HG03066 (cell line): Measurements from ENCODE around the gene LSG1.

Experiments
- ATAC-seq: cut with Tn5 transposase; IDR thresholded peaks from one replicate; pipeline ENCODE4 v1.9.1; 2021; ENCODE audit warnings: low read depth; ENCODE audit not compliant: unreplicated experiment

Gene LSG1

GRCh38 chr3:194687638-194688199 lies 15.7 kb upstream of the LSG1 start:
- ATAC-seq: no peak

- no peak for ATAC-seq
These were observed 15.0 kb upstream of the LSG1 start for GRCh38 chr3:194686816-194687637.

GRCh38 chr3:194686414-194686815 lies 14.4 kb upstream of the LSG1 start:
- ATAC-seq: no peak

- peak; percentile 31 for ATAC-seq
These were observed 13.9 kb upstream of the LSG1 start, which contains the start of gene FAM43A for GRCh38 chr3:194685718-194686413. Gene FAM43A, plus strand, starts transcription at chr3:194685883. Its CDS starts 944 bp downstream, at chr3:194686827.

GRCh38 chr3:194685065-194685717 lies 13.2 kb upstream of the LSG1 start:
- peak; percentile 6 for ATAC-seq

- no peak for ATAC-seq
These were observed 11.4 kb upstream of the LSG1 start for GRCh38 chr3:194683380-194683779.

GRCh38 chr3:194682694-194683310 lies 10.8 kb upstream of the LSG1 start:
- ATAC-seq: peak; percentile 49

- no peak for ATAC-seq
These were observed 10.2 kb upstream of the LSG1 start for GRCh38 chr3:194682189-194682693.

GRCh38 chr3:194680888-194681615 lies 9.1 kb upstream of the LSG1 start:
- ATAC-seq: no peak

GRCh38 chr3:194676471-194676870 lies 4.5 kb upstream of the LSG1 start:
- ATAC-seq: no peak

- no peak for ATAC-seq
These were observed 3.7 kb upstream of the LSG1 start for GRCh38 chr3:194675680-194676079.

- ATAC-seq: no peak
These were observed 3.2 kb upstream of the LSG1 start for GRCh38 chr3:194675081-194675640.

- no peak for ATAC-seq
These were observed 1.8 kb upstream of the LSG1 start for GRCh38 chr3:194673761-194674160.

GRCh38 chr3:194672876-194673275 lies 885 bp upstream of the LSG1 start:
- no peak for ATAC-seq

GRCh38 chr3:194671511-194671899 lies 486 bp downstream of the LSG1 start:
- no peak for ATAC-seq

- ATAC-seq: no peak
These were observed 4.6 kb downstream of the LSG1 start for GRCh38 chr3:194667363-194667762.

GRCh38 chr3:194664857-194665256 lies 7.1 kb downstream of the LSG1 start:
- no peak for ATAC-seq

GRCh38 chr3:194661946-194662345 lies 10.0 kb downstream of the LSG1 start:
- ATAC-seq: no peak

GRCh38 chr3:194661374-194661773 lies 10.6 kb downstream of the LSG1 start:
- no peak for ATAC-seq
